ENCODE results near the gene KCNQ2. TPM values are rescaled to one million over a fixed set of nuclear protein-coding genes. Genes with fewer than 3 reads are reported as not detected.
"Not testable (repeated sequence)": the region's sequence is repeated elsewhere in the genome, so short reads cannot be mapped to it uniquely, and the experiment has no call there.

The KCNQ2 gene
- polyA plus RNA-seq, 4 donors = 4.9 to 9.0 (median 5.1) TPM

DNA sequence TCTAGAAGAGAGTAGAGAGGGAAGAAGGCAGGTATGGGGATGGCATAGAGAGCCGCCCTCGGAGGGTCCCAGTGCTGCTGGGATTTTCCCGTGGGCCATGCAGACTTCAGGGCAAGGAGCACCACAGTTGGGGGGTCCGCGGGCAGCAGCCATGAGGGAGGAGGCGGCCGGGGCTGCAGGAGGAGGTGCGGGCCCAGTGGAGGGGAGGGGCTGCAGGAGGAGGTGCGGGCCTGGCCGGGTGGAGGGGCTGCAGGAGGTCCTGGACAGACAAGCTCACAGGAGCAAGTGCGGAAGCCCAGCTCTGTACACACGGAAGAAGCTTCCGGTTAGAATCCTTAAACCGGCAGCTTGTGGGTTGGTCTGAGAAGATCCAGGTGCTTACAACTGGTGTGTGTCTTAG is 76.7 kb downstream of the KCNQ2 start:
- no peak for DNase-seq (ENCODE audit: low read depth in 4 of 4, low spot score in 3 of 4)

GRCh38 chr20:63394920-63395455 is 77.5 kb downstream of the KCNQ2 start:
- DNase-seq (ENCODE audit: low read depth in 4 of 4, low spot score in 3 of 4) = no peak

DNA sequence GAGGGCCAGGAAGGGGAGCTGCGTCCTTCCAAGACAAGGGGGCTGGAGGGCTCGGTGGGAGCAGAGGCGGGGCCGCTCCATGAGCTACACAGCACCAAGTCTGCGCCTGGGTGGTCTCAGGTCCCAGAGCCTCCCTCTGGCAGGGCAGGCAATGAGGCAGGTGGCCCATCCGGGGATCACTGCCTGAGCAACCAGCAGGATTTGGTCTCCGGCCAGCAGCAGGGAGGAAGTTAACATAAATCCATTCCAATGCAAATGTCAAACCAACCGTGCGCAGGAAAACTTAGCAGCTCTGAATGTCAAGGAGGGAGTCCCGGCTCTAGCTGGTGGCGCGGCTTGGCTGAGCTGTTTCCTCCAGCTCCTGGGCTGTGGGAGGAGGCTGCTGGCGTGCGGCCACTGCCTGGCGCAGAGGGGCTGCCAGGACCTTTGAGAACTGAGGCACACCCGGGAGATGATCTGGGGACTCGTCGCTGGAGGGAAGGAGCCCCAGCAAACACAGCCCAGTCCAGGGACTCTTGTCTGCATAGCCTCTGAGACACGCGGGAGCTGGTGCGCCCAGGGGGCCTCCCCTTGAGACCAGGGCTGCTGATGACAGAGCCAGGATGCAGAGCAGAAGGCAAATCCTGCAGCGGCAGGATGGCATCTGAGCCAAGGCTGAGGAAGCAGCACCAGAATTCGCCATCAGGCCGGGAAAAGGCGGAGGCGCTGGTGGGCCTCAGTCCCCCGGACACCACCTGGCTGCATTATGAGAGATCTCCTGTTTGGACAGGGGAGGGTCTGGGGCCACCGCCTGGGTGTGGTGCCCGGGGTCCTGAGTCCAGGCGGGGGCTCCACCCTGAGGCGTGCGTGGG is 78.2 kb downstream of the KCNQ2 start:
- peak in 3 of 4 donors; percentile 69 to 80 (median 80) for DNase-seq (ENCODE audit: low read depth in 4 of 4, low spot score in 3 of 4)

- no peak for DNase-seq (ENCODE audit: low read depth in 4 of 4, low spot score in 3 of 4)
Observed at GRCh38 chr20:63393566-63393965, 78.9 kb downstream of the KCNQ2 start.

DNA sequence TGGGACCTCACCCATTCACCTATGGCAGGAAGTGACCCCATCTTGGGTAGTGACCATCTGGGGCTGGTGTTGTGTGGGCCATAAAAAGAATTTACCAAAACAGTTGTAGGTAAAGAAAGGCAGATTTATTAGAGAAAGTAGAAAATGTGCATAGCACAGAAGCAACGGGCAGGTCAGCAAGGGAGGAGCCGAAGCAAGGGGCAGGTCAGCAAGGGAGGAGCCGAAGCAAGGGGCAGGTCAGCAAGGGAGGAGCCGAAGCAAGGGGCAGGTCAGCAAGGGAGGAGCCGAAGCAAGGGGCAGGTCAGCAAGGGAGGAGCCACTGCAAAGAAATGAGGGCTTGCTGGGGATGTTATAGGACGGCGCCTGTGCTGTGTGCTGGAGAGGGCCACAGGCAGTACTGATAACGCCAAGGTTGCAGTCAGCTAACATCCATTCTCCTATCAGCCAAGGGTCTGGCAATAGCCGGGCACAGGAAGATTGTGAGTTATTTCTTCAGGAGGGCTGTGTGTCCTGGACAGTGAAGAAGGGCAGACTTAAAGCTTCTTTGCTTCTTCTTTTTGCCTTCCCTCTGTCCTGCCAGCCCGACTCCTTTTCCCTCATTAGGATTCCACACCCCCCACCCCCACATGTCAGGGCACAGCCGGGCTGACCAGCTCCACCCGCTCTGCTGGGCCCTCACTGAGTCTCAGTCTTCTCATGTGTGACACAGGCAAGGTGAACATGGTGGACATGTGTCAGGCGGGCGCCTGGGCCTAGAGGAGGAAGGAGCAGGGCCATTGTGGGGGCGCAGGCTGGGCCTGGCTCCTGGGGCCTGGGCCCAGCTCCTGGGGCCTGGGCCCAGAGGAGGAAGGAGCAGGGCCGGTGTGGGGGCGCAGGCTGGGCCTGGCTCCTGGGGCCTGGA is 79.7 kb downstream of the KCNQ2 start:
- DNase-seq (ENCODE audit: low read depth in 4 of 4, low spot score in 3 of 4) = no peak

- no peak for DNase-seq (ENCODE audit: low read depth in 4 of 4, low spot score in 3 of 4)
Observed at GRCh38 chr20:63387917-63388316, 84.5 kb downstream of the KCNQ2 start.

- DNase-seq (ENCODE audit: low read depth in 4 of 4, low spot score in 3 of 4) = no peak
Observed at GRCh38 chr20:63387393-63387792, 85.1 kb downstream of the KCNQ2 start.

DNA sequence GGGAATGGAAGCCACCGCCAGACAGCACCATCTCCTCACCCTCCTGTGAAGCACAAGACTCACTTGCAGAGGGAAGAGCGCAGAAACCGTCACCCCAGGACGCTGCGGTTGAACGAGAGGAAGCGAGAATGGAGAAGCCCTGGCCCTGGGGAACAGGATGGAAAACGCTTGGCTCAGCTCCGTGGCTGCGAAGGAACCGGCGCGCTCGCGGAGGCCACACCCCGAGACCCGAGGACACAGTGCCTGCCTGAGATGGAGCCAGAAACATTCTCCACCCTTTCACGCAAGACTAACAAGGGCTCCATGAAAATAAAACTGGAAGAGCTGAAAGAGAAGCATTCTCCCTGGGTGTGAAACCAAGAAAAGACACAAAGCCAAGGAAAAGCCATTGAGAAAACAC is 86.0 kb downstream of the KCNQ2 start:
- DNase-seq (ENCODE audit: low read depth in 4 of 4, low spot score in 3 of 4) = no peak

GRCh38 chr20:63385819-63386218 is 86.6 kb downstream of the KCNQ2 start:
- no peak for DNase-seq (ENCODE audit: low read depth in 4 of 4, low spot score in 3 of 4)

DNA sequence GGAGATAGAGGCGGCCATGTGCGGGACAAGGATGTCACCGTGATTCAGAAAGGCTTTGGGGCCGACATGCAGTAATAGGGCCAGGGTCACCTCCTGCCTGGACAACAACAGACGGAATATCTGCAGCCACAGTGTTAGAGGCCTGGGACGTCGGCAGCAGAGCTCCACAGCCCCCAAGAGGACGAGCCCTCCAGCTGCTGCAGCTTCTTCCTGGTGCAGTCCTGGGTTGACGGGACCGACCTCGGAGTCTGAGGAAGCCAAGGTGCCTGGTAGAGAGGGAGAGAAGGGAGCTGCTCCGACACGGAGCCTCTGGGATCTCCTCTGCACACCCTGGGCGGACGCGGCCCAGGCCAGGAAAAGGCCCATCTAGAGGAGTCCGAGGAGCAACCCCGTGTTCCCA is 88.1 kb downstream of the KCNQ2 start:
- DNase-seq (ENCODE audit: low read depth in 4 of 4, low spot score in 3 of 4) = no peak

DNA sequence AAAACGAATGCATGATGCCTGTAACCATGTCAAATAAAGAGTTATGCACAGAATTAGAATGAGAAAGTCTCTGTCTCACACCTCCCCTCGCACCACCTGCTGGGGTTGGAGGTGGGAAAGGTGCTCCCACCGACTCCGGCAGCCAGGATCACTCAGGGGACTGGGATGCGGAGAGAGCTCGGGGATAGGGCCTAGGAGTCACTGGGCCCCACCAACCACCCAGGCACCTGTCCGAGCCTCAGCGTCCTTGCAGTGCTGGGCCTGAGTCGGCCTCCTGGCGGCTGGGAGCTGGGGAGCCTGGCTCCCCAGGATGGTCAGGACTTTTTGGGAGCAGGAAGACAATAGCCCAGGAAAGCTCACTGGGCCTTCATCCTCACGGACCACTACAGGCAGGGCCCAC is 88.9 kb downstream of the KCNQ2 start:
- no peak for DNase-seq (ENCODE audit: low read depth in 4 of 4, low spot score in 3 of 4)

- no peak for DNase-seq (ENCODE audit: low read depth in 4 of 4, low spot score in 3 of 4)
Observed at GRCh38 chr20:63382551-63383300, 89.7 kb downstream of the KCNQ2 start.

GRCh38 chr20:63381781-63382431 is 90.5 kb downstream of the KCNQ2 start:
- no peak for DNase-seq (ENCODE audit: low read depth in 4 of 4, low spot score in 3 of 4)

GRCh38 chr20:63380346-63380870 is 92.0 kb downstream of the KCNQ2 start:
- no peak for DNase-seq (ENCODE audit: low read depth in 4 of 4, low spot score in 3 of 4)

DNA sequence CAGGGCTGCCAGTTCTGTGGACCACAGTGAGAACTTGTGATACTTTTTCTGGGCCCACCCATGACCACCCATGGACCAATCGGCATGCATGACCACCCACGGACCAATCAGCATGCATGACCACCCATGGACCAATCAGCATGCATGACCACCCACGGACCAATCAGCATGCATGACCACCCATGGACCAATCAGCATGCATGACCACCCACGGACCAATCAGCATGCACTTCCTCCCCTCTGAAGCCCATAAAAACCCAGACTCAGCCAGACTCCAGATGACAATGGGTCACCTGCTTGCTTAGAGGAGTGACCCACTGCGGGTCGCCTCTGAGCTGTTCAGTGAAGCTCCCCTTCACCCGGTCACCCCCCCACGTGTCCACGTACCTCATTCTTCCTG is 92.6 kb downstream of the KCNQ2 start:
- not testable (repeated sequence) for DNase-seq (ENCODE audit: low read depth in 4 of 4, low spot score in 3 of 4)

GRCh38 chr20:63379296-63379695 is 93.2 kb downstream of the KCNQ2 start:
- DNase-seq (ENCODE audit: low read depth in 4 of 4, low spot score in 3 of 4) = no peak

- DNase-seq (ENCODE audit: low read depth in 4 of 4, low spot score in 3 of 4) = no peak
Observed at GRCh38 chr20:63378626-63379025, 93.8 kb downstream of the KCNQ2 start.

GRCh38 chr20:63377951-63378381 is 94.5 kb downstream of the KCNQ2 start:
- no peak for DNase-seq (ENCODE audit: low read depth in 4 of 4, low spot score in 3 of 4)

DNA sequence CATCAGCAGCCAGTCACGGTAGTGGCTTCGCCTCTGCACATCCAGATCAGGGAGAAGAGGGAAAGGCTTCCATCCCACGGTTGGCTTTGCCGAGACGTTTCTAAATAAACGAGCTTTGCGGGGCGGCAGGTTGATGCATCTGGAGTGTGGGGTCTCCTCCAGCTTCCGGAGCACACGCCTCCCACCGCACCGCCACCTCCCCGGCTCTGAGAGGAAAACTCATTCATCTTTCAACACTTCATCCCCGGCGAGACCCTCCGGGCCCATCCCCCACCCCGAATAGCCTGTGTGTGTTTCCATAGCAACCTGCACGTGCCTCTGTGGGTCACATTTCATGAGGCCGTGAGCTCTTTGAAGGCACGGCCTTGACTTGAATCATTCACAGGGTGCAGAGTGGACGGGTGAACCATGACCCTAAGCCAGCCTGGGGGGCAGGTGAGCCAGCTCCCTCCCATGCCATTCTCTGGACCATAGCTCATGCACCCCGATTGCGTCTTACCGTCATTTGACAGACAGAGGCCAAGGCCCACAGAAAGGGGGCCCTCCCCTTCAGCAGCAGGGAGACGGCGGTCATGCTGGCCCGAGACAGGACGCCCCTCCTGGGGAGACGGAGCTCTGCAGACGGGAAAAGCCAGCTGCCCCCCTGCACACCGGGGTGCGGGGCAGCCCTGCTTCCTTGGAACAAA is 95.1 kb downstream of the KCNQ2 start:
- peak in 3 of 4 donors; percentile 49 to 69 (median 59) for DNase-seq (ENCODE audit: low read depth in 4 of 4, low spot score in 3 of 4)
